Measurements from ENCODE around the gene SYT15.

DNA sequence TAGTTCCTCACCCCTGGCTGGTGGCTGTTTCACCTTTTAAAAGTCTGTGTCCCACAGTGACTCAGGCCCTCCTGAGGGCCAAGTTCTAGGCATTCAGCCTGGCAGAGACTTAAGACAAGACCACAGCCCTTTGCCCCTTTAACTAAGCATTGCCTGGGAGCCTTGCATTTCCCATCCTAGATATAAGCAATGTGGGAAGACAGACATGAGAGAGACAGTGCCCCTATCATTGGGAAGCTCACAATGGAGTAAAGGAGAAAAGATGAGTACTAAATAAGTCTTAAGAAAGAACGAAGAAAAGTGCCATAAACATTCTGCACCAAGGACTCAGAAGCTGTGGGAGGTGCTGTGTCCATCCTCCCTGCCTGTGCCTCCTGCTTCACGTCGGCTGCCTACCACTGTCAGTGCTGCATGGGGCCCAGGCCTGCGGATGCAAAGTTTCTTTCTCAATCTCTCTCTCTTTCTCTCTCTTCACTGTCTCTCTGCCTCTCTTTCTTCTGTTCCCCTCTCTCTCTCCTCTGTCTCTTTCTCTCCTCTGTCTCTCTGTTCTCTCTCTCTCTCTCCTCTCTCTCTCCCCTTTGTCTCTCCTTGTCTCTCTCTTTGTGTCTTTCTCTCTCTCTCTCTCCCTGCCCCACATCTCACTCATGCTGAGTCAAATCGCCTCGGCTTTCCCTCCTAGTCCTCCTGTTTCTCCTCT lies 44.0 kb upstream of the SYT15 start:
- TF ChIP-seq POLR2A (IDR thresholded peaks at IDR 0.05; ENCODE audit: low read depth, low read length), result no peak
- no peak for TF ChIP-seq POLR2AphosphoS5 (IDR thresholded peaks at IDR 0.05; ENCODE audit: low read depth, low read length)
- no peak for TF ChIP-seq SPI1 (IDR thresholded peaks at IDR 0.05; ENCODE audit: low read depth, low read length)
- TF ChIP-seq PAX5 (IDR thresholded peaks at IDR 0.05; ENCODE audit: insufficient read depth, low read length, severe bottlenecking), result no peak
- no peak for TF ChIP-seq TAF1 (IDR thresholded peaks at IDR 0.05; ENCODE audit: low read depth, low read length)
- TF ChIP-seq POU2F2 (IDR thresholded peaks at IDR 0.05; ENCODE audit: low read depth, low read length), result no peak

Measured in GM12891 (cell line).